ENCODE data around the gene ENC1. TPM values are rescaled to one million over a fixed set of nuclear protein-coding genes. Genes with fewer than 3 reads are reported as not detected.
A peak's percentile ranks its signal among the peaks of the same experiment; 100 is the strongest.

Gene ENC1
- total RNA-seq, 4 donors from 2014 or later: 8.9 to 23.7 (median 13.1) TPM

GRCh38 chr5:74639807-74640449, 600 bp downstream of the ENC1 start:
- DNase-seq (ENCODE audit: extremely low spot score): no peak
- Histone ChIP-seq H3K27me3 (no peaks in the 10 kb centered on the region), H3K9me3 (no peaks in the 10 kb centered on the region), H3K27ac (replicated peaks in 1 of 4) (peak overlapping the region; percentile 71 to 85 (median 79)), H3K36me3 (peaks cover 0 to 6% (median 0%) of the 10 kb centered on the region in 4 donors), H3K4me1 (peaks cover 36 to 47% (median 37%) of the 10 kb centered on the region in 4 donors), H3K4me3 (peak overlapping the region; percentile 67 to 76 (median 71))
- no peak for TF ChIP-seq POLR2A (IDR thresholded peaks at IDR 0.05; ENCODE audit: low read depth)
- peak in 1 of 3 experiments; percentile 34 for TF ChIP-seq CTCF (IDR thresholded peaks at IDR 0.05)
- TF ChIP-seq POLR2AphosphoS5 (IDR thresholded peaks at IDR 0.05): no peak
- WGBS: 0% methylated on average over 3 of the region's 57 CpGs
- intact Hi-C loops (cut with DNase I): loop anchor here (2.0 kb wide), 1 partner anchor 737 kb away; no protein-coding TSS in a partner anchor

GRCh38 chr5:74638970-74639806, 1.3 kb downstream of the ENC1 start:
- intact Hi-C loops (cut with DNase I): no loop called here

GRCh38 chr5:74638544-74638969, 2.0 kb downstream of the ENC1 start:
- Histone ChIP-seq H3K4me3 (peak overlapping the region; percentile 67 to 76 (median 71)), H3K4me1 (peaks cover 32 to 47% (median 36%) of the 10 kb centered on the region in 4 donors), H3K27ac (replicated peaks in 1 of 4) (peak overlapping the region in 1 of 4 donors; percentile 78), H3K9me3 (no peaks in the 10 kb centered on the region), H3K36me3 (peaks cover 0 to 16% (median 0%) of the 10 kb centered on the region in 4 donors), H3K27me3 (no peaks in the 10 kb centered on the region)
- intact Hi-C loops (cut with DNase I): no loop called here
- no peak for TF ChIP-seq EP300 (IDR thresholded peaks at IDR 0.05)
- no peak for TF ChIP-seq CTCF (IDR thresholded peaks at IDR 0.05)
- TF ChIP-seq POLR2AphosphoS5 (IDR thresholded peaks at IDR 0.05): no peak
- TF ChIP-seq POLR2A (IDR thresholded peaks at IDR 0.05; ENCODE audit: low read depth): no peak
- 67% methylated on average over 1 of the region's 1 CpG for WGBS
- DNase-seq (ENCODE audit: extremely low spot score): no peak

More at GRCh38 chr5:74638970-74639806, 1.3 kb downstream of the ENC1 start:
- 13% methylated on average over 10 of the region's 10 CpGs for WGBS
- H3K27ac ChIP-seq (replicated peaks in 1 of 4): peak overlapping the region; percentile 71 to 85 (median 79)
- H3K36me3 ChIP-seq: peaks cover 0 to 13% (median 0%) of the 10 kb centered on the region in 4 donors
- no peak for DNase-seq (ENCODE audit: extremely low spot score)
- H3K4me1 ChIP-seq: peaks cover 36 to 47% (median 37%) of the 10 kb centered on the region in 4 donors
- no peaks in the 10 kb centered on the region for H3K9me3 ChIP-seq
- TF ChIP-seq POLR2AphosphoS5 (IDR thresholded peaks at IDR 0.05) (no peak), CTCF (IDR thresholded peaks at IDR 0.05) (no peak), POLR2A (IDR thresholded peaks at IDR 0.05; ENCODE audit: low read depth) (no peak)
- no peaks in the 10 kb centered on the region for H3K27me3 ChIP-seq
- H3K4me3 ChIP-seq: peak overlapping the region; percentile 67 to 76 (median 71)

GRCh38 chr5:74636552-74636951, 4.0 kb downstream of the ENC1 start:
- intact Hi-C loops (cut with DNase I): no loop called here
- WGBS: 80% methylated on average over 4 of the region's 4 CpGs
- Histone ChIP-seq H3K27ac (replicated peaks in 1 of 4) (no peak overlapping the region), H3K27me3 (no peaks in the 10 kb centered on the region), H3K4me3 (no peak overlapping the region), H3K36me3 (peaks cover 0 to 18% (median 0%) of the 10 kb centered on the region in 4 donors), H3K4me1 (peaks cover 17 to 41% (median 29%) of the 10 kb centered on the region in 4 donors), H3K9me3 (no peaks in the 10 kb centered on the region)
- no peak for DNase-seq (ENCODE audit: extremely low spot score)
- TF ChIP-seq POLR2AphosphoS5 (IDR thresholded peaks at IDR 0.05): no peak
- no peak for TF ChIP-seq CTCF (IDR thresholded peaks at IDR 0.05)
- no peak for TF ChIP-seq EP300 (IDR thresholded peaks at IDR 0.05)
- no peak for TF ChIP-seq POLR2A (IDR thresholded peaks at IDR 0.05; ENCODE audit: low read depth)
